ENCODE data around the gene DNM1L. TPM values are rescaled to one million over a fixed set of nuclear protein-coding genes. Genes with fewer than 3 reads are reported as not detected.

DNM1L gene
- total and polyA plus RNA-seq, 2 donors (not counting 3 experiments of a cell fraction or from before 2014, with no cell fraction given) = 24.6 to 103 TPM

DNA sequence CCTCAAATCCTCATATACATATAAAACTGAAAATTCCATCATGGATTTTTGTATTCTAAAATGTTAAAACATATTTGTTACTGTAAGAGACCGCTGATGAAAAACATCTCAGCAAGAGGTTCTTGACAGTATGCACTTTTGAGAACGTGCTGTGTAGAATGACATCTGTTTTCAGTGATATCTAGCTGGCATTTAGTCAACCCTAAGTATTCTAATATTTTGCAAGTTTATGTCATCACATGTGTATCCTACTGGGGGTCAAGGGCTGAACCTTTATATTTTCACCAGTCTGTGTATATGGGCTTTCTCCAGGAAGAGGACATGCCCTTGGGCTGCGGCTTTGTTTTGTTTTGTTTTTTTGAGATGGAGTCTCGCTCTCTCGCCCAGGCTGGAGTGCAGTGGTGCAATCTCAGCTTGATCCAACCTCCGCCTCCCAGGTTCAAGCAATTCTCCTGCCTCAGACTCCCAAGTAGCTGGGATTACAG, 98.6 kb downstream of the DNM1L start:
- Histone ChIP-seq H3K4me1 (ENCODE audit: control insufficient read depth, extremely low read depth, insufficient read depth, low read length) (no peaks in the 10 kb centered on the region), H4K20me1 (replicated peaks; ENCODE audit: control insufficient read depth, extremely low read depth, insufficient read depth, low read length) (no peaks in the 10 kb centered on the region), H3K36me3 (ENCODE audit: control insufficient read depth in 2 of 2, extremely low read depth in 1 of 2, insufficient read depth in 2 of 2, low read length in 2 of 2) (no peaks in the 10 kb centered on the region), H3K4me3 (replicated peaks in 1 of 3; ENCODE audit: insufficient read depth in 1 of 3, low read depth in 1 of 3, low read length in 3 of 3) (no peak overlapping the region), H3K9me3 (replicated peaks; ENCODE audit: control insufficient read depth, insufficient read depth, low read length) (no peaks in the 10 kb centered on the region), H2AFZ (ENCODE audit: low read depth, low read length) (no peak overlapping the region), H3K4me2 (ENCODE audit: insufficient read depth, low read length) (no peak overlapping the region), H3K27ac (ENCODE audit: insufficient read depth, low read depth, low read length) (no peak overlapping the region), H3K9me1 (replicated peaks; ENCODE audit: control insufficient read depth, extremely low read depth, insufficient read depth, low read length) (no peaks in the 10 kb centered on the region), H3K9ac (replicated peaks; ENCODE audit: extremely low read depth, insufficient read depth, low read length) (no peak overlapping the region), H3K79me2 (ENCODE audit: control insufficient read depth, insufficient read depth, low read length) (no peaks in the 10 kb centered on the region), H3K27me3 (ENCODE audit: control insufficient read depth in 2 of 2, insufficient read depth in 2 of 2, low read length in 2 of 2) (peaks cover 26 to 29% of the 10 kb centered on the region in 2 experiments)
- POLR2A ChIA-PET = no interaction called here
- dilution Hi-C loops (cut with MboI; ENCODE audit: extremely low pct_ligation_motif_present, low sequenced_read_pairs) = no loop called here
- FAIRE-seq (peak; percentile 55), DNase-seq (ENCODE audit: low read depth, low spot score) (no peak)
- TF ChIP-seq, protein P1, sequence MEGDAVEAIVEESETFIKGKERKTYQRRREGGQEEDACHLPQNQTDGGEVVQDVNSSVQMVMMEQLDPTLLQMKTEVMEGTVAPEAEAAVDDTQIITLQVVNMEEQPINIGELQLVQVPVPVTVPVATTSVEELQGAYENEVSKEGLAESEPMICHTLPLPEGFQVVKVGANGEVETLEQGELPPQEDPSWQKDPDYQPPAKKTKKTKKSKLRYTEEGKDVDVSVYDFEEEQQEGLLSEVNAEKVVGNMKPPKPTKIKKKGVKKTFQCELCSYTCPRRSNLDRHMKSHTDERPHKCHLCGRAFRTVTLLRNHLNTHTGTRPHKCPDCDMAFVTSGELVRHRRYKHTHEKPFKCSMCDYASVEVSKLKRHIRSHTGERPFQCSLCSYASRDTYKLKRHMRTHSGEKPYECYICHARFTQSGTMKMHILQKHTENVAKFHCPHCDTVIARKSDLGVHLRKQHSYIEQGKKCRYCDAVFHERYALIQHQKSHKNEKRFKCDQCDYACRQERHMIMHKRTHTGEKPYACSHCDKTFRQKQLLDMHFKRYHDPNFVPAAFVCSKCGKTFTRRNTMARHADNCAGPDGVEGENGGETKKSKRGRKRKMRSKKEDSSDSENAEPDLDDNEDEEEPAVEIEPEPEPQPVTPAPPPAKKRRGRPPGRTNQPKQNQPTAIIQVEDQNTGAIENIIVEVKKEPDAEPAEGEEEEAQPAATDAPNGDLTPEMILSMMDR (IDR thresholded peaks at IDR 0.05; ENCODE audit: extremely low read depth in 1 of 2, insufficient read depth in 1 of 2, low read depth in 1 of 2, low read length in 2 of 2) = no peak
- no peak for TF ChIP-seq MYC (IDR thresholded peaks at IDR 0.05; ENCODE audit: low read depth, low read length)
- BruUV-seq (replicated peaks) = no TSS peak
- intact Hi-C loops (cut with micrococcal nuclease) = no loop called here
- CTCF ChIA-PET = no interaction called here

DNA sequence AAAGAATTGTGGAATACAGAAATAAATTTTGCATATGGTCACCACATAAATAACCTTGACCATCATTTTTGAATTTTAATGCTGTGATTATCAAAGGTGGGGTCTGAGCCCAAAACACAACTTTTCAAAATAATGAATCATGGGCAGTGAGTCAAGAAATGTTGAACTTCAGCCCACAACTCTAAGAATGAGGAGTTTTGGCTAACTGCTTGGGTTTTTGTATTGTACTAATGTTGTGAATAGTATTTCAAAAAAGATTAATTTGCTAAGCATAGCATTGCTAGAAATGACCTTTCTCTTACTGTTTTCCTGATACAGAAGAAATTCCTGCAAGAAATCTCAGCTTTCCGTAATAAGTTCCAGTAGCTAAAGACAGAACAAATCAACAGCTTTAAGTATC, 101.0 kb downstream of the DNM1L start:
- CTCF ChIA-PET = no interaction called here
- DNase-seq (ENCODE audit: low read depth, low spot score) = no peak
- Histone ChIP-seq H3K79me2 (ENCODE audit: control insufficient read depth, insufficient read depth, low read length) (no peaks in the 10 kb centered on the region), H3K4me2 (ENCODE audit: insufficient read depth, low read length) (no peak overlapping the region), H2AFZ (ENCODE audit: low read depth, low read length) (no peak overlapping the region), H3K27ac (ENCODE audit: insufficient read depth, low read depth, low read length) (no peak overlapping the region), H3K4me3 (replicated peaks in 1 of 3; ENCODE audit: insufficient read depth in 1 of 3, low read depth in 1 of 3, low read length in 3 of 3) (no peak overlapping the region), H3K9me1 (replicated peaks; ENCODE audit: control insufficient read depth, extremely low read depth, insufficient read depth, low read length) (no peaks in the 10 kb centered on the region), H3K27me3 (ENCODE audit: control insufficient read depth in 2 of 2, insufficient read depth in 2 of 2, low read length in 2 of 2) (peaks cover 24 to 26% of the 10 kb centered on the region in 2 experiments), H3K36me3 (ENCODE audit: control insufficient read depth in 2 of 2, extremely low read depth in 1 of 2, insufficient read depth in 2 of 2, low read length in 2 of 2) (no peaks in the 10 kb centered on the region), H4K20me1 (replicated peaks; ENCODE audit: control insufficient read depth, extremely low read depth, insufficient read depth, low read length) (no peaks in the 10 kb centered on the region), H3K9me3 (replicated peaks; ENCODE audit: control insufficient read depth, insufficient read depth, low read length) (no peaks in the 10 kb centered on the region), H3K4me1 (ENCODE audit: control insufficient read depth, extremely low read depth, insufficient read depth, low read length) (no peaks in the 10 kb centered on the region), H3K9ac (replicated peaks; ENCODE audit: extremely low read depth, insufficient read depth, low read length) (no peak overlapping the region)
- TF ChIP-seq, protein P1 (IDR thresholded peaks at IDR 0.05; ENCODE audit: extremely low read depth in 1 of 2, insufficient read depth in 1 of 2, low read depth in 1 of 2, low read length in 2 of 2) = no peak
- no peak for TF ChIP-seq MYC (IDR thresholded peaks at IDR 0.05; ENCODE audit: low read depth, low read length)
- no peak for TF ChIP-seq POLR2AphosphoS5 (IDR thresholded peaks at IDR 0.05; ENCODE audit: insufficient read depth, low read depth, low read length)
- TF ChIP-seq, protein P2, sequence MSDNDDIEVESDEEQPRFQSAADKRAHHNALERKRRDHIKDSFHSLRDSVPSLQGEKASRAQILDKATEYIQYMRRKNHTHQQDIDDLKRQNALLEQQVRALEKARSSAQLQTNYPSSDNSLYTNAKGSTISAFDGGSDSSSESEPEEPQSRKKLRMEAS (IDR thresholded peaks at IDR 0.05; ENCODE audit: insufficient read depth, insufficient read length) = no peak
- no peak for TF ChIP-seq EZH2 (IDR thresholded peaks at IDR 0.05; ENCODE audit: borderline replicate concordance, low read depth, low read length, severe bottlenecking)
- TF ChIP-seq POLR2A (IDR thresholded peaks at IDR 0.05; ENCODE audit: low read depth, low read length) = no peak
- TF ChIP-seq JUN (IDR thresholded peaks at IDR 0.05; ENCODE audit: borderline replicate concordance, insufficient read depth, insufficient read length, low read depth) = no peak
- TF ChIP-seq GATA2 (IDR thresholded peaks at IDR 0.05; ENCODE audit: insufficient read depth, insufficient read length, low read depth, low read length) = no peak
- no peak for TF ChIP-seq FOS (IDR thresholded peaks at IDR 0.05; ENCODE audit: borderline replicate concordance, insufficient read depth, low read length)
- intact Hi-C loops (cut with micrococcal nuclease) = no loop called here
- dilution Hi-C loops (cut with MboI; ENCODE audit: extremely low pct_ligation_motif_present, low sequenced_read_pairs) = no loop called here
- BruUV-seq (replicated peaks) = no TSS peak
- POLR2A ChIA-PET = no interaction called here
- no peak for FAIRE-seq

Data from endothelial cell of umbilical vein (primary cell).